Dermis microvascular lymphatic vessel endothelial cell (primary cell): ENCODE results near the gene PRELID1. TPM values are rescaled to one million over a fixed set of nuclear protein-coding genes. Genes with fewer than 3 reads are reported as not detected.

Experiments used
- DNase-seq, 2 donors: peaks; one replicate each; pipeline versions ENCODE4 v3.0.0 to v3.0.0-alpha.2; 2010; ENCODE audit warnings: low read depth in 2 of 2
- total RNA-seq: library from RNA; depleted of rRNA; stranded (reverse); fragments of >200 nt; gene quantifications from 2 replicates; pipeline ENCODE4 v1.2.1, GENCODE V29; 2014

The PRELID1 gene
- total RNA-seq, 1 donor from 2014 or later: 117 TPM

GRCh38 chr5:177355868-177356168 is 52.2 kb downstream of the PRELID1 start:
- no peak for DNase-seq

Other genes starting within 250 kb of the PRELID1 start
- gene FGFR4, start 216.9 kb upstream of the PRELID1 start, total RNA-seq: 2.4 and 4.2 TPM in 2 replicates
- gene NSD1, start 170.0 kb upstream of the PRELID1 start, total RNA-seq: 22.9 and 25.8 TPM in 2 replicates
- 8.1 and 15.3 TPM in 2 replicates for gene RAB24, start 80 bp upstream of the PRELID1 start, total RNA-seq
- 11.8 and 23.6 TPM in 2 replicates for gene MXD3, start 8.1 kb downstream of the PRELID1 start, total RNA-seq
- gene LMAN2, start 47.9 kb downstream of the PRELID1 start, total RNA-seq: 311 and 354 TPM in 2 replicates
- gene RGS14, start 54.1 kb downstream of the PRELID1 start, total RNA-seq: 3.7 and 4.7 TPM in 2 replicates
- gene SLC34A1, start 80.6 kb downstream of the PRELID1 start, total RNA-seq: not detected in 2 replicates
- gene PFN3, start 96.9 kb downstream of the PRELID1 start, total RNA-seq: not detected in 2 replicates
- gene F12, start 105.8 kb downstream of the PRELID1 start, total RNA-seq: 0.51 and 0.89 TPM in 2 replicates
- gene GRK6, start 122.9 kb downstream of the PRELID1 start, total RNA-seq: 15.4 and 18.0 TPM in 2 replicates
- 2.1 and 2.2 TPM in 2 replicates for gene PRR7, start 143.0 kb downstream of the PRELID1 start, total RNA-seq
- gene DBN1, start 169.8 kb downstream of the PRELID1 start, total RNA-seq: 95.9 and 134 TPM in 2 replicates
- 31.5 and 53.2 TPM in 2 replicates for gene PDLIM7, start 193.8 kb downstream of the PRELID1 start, total RNA-seq
- 2.8 and 4.4 TPM in 2 replicates for gene DOK3, start 206.0 kb downstream of the PRELID1 start, total RNA-seq
- 66.2 and 78.5 TPM in 2 replicates for gene DDX41, start 213.2 kb downstream of the PRELID1 start, total RNA-seq